Activated CD8-positive, alpha-beta memory T cell treated with anti-CD3 and anti-CD28 coated beads for 48 hours (primary cell): ENCODE data around the gene RAB29.

ENCODE experiments used
- DNase-seq, 3 experiments: peaks; one replicate each; pipeline ENCODE4 v3.0.0-alpha.2; 2020; ENCODE audit warnings: low read depth in 2 of 3, low spot score in 2 of 3

RAB29 gene

GRCh38 chr1:205797168-205797567, 21.9 kb upstream of the RAB29 start:
- no peak for DNase-seq

- DNase-seq, result no peak
Measured at GRCh38 chr1:205794011-205794730, 18.9 kb upstream of the RAB29 start.

- DNase-seq, result no peak
Measured at GRCh38 chr1:205792961-205793673, 17.8 kb upstream of the RAB29 start.

DNA sequence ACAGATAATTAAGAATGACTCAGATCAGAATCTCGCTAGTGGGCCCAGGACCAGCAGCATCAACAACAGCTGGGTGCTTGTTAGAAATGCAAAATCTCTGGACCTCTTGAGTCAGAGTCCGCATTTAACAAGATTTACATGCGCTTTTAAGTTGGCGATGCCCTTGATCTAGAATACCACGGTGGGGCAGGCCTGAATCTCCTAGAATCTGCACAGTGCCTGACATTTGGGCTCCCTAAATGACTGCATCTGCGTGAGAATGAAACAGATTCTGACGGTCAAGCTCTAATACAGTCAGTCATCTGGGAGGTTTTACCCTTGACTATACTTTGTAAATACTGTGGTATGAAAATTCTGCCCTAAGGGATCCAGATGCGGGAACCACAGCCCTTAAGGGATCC, 17.2 kb upstream of the RAB29 start:
- DNase-seq, result no peak

- DNase-seq, result no peak
Measured at GRCh38 chr1:205791568-205792180, 16.4 kb upstream of the RAB29 start.

- no peak for DNase-seq
Measured at GRCh38 chr1:205787287-205787916, 12.1 kb upstream of the RAB29 start.

DNA sequence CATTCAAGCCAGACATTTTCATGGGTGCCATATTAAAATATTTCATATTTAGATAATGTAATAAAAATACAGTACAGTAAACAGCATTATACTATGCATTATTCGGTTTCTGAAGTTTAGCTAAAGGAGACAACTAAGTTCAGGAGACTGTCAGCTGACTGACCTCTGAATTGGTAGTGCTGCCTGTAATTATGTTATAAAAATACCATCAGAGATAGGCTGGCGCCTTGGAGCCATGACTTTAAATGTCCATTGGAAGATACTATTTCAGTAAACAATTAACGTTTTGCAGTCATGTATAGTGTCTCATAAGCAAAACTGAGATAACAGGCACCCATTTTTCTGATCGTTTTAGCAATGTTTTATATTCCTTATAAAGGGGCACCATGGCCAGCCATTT, 11.3 kb upstream of the RAB29 start:
- no peak for DNase-seq

- DNase-seq, result no peak
Measured at GRCh38 chr1:205785446-205785845, 10.2 kb upstream of the RAB29 start.

- DNase-seq, result no peak
Measured at GRCh38 chr1:205783904-205784303, 8.6 kb upstream of the RAB29 start.

DNA sequence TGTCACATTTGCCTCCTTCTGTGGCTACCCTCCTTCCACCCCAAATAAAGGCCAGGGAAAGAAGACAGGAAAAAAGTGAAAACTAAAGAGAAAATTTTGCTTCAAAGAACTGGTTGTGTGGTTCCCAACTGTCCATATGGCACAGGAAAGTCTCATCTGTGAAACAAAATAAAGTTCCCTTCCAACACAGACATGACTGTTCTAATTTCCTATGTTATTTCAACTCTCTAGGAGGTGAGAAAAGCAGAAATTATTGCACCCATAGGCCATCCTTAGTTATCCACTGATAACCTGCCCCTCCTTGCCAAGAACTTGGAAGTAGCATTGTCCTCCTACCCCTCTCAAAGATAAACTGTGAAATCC, 8.1 kb upstream of the RAB29 start:
- no peak for DNase-seq

DNA sequence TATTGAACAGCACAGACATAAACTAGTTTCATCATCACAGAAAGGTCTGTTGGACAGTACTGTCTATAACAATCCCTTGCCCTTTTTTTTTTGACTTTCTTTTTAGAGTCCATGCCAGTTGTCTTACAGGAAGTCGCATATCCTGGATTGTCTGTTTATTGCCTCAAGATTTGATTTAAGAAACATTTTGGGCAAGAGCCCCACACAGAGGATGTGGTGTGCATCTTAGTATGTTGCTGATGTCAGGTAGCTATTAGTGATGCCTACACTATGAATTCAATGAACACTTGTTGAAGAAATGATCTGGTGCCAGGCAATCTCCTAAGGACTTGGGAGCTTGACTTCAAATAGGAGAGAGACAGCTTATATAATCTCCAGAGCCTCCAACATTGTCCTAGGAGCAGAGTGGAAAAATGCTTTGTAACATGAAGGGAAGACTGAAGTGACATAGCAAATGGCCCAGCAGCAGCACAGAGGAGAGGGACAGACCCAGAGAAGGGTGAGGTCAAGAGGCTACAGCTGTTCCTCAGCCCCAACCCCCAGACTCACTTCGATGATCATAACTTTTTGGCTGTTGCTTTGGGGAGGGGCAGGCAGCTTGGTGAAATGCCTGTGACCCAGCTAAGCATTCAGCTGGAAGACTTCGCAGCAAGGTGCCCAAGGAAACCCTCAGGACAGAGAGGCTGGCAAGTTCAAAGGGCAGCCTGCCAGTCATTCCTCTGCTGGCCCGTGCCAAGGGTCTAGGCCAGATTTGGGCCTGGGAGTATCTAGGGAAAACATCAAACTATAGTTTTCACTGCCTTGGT, 7.5 kb upstream of the RAB29 start:
- DNase-seq, result no peak

GRCh38 chr1:205780335-205780734, 5.1 kb upstream of the RAB29 start:
- no peak for DNase-seq

DNA sequence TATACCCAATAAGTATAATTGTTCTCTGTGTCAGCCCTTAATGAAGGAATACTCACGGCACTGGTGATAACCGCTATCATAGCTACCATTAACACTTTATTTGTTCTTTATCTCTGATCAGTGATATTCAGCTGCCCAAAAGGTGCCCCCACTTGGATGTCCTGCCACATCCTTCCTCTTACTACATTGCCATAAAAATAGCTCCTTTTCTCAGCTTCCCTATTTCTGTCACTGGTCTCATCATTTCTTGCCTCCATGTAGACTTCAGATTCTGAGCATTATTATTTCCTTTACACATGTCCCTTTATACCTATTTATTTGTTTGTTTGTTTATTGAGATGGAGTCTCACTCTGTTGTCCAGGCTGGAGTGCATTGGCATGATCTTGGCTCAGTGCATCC, 2.7 kb upstream of the RAB29 start:
- DNase-seq, result no peak

DNA sequence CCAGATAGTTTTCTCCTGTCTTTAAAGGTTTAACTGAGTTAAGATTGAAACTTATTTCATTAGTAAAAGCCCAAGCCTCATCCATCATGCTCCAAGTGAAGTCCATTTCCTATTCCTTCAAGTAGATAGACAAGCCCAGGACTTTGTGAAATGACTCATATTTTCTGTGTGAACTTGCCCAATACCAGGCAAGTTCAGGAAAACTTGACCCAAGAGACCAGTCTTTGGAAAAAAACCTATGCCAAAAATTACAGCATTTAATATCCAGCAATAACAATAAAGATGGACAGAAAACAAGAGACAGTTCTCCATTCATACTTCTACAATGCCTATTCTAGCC, 405 bp upstream of the RAB29 start:
- no peak for DNase-seq

DNA sequence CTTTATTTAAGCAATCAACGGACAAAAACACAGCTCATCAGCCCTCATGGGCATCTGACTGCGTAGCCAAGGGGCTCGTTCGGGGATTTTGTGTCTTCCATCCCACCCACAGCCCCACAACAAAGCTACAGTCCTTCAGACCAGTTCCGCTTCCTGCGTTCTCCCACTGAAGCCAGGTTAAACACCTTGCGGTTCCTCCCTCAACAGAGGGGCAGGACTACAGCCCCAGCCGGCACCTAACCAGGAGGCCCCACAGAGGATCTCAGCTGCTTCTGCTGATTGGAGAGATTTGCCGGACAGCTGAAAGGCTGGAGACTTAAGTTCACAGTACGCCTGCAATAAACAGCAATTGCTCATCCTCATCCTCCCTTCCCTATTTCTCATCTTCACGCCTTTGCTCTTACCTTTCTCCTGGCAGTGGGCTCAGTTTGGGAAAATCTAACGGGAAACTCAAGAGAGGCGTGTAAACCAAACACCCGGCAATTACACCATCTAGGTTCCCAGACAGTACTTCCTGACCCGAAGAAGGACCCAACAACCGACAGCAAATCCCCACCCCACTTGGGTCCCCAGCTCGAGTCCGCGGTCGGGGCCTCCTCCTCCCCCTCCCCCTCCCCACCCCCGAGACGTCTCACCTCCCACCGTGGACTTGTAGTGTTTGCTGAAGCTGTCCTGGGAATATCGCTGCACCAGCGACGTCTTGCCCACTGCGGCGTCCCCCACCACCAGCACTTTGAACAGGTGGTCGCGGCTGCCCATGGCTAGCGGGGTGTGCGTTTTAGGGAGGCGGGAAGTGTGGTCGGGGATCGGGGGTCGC, 876 bp downstream of the RAB29 start:
- peak; percentile 9 to 44 (median 16) for DNase-seq

DNA sequence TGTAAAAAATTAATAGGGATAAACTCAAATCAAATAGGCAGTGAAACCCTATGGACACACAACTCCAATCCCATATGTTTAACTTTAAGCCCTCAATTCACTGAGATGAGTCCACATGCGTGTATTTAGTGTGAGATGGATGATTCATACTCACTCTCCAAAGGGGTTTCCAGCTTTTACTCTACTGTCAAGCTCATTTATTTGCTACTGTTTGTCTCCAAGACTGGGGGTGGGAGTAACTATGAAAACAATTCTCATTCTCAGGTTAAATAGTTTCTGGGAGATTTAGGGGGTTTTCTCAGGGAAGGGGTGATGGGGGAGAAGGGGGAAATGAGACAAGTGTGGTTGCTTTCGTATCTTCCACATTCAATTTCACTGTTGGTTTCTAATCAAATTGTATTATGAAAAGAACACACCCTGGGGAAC, 2.7 kb downstream of the RAB29 start:
- no peak for DNase-seq

DNA sequence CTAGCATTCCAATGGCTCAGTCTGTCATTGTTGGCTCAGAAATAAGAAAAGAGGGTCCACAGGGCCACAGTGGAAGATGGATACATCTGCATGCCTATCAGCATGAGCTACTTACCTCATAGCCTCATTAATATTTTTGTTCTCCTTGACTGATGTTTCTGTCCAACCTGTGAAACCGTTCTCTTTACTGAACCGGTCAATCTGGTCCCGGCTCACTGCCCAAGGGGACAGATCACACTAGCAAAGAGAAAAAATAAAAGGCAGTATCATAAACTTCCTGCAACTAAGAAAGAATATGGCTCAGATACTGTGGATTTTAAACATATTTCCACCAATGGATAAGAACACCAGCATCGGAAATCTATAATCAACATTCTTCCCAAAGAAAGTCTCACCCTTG, 4.7 kb downstream of the RAB29 start:
- no peak for DNase-seq

DNA sequence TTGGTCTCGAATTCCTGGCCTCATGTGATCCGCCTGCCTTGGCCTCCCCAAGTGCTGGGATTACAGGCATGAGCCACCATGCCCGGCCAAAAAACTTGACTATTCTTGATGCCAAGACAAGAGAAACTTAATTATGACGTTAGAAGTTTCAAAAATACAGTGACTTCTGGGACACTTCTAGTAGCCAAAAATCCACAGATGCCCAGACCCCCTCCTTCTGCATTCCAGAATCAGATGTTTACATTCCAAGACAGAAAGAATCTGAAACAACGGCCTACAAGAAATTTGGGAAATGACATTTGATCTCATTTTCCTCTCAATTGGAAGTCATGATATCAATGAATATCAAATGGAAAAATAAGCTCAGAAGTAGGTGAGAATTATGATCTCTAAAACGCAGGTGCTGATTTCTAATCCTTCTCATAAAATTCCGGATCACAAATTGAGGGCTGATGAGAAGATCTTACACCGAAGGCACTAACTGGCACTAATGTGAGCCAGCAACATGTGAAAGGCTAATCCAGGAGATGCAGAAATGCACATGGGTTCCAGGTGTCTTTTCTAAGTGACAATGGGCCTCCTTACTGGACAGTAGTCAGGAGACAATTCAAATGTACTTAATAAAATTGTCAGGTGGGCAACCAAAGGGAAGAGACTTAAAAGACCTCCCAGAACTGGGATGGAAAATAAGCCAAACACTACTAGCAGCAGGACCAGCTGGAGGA, 5.5 kb downstream of the RAB29 start:
- DNase-seq, result no peak

DNA sequence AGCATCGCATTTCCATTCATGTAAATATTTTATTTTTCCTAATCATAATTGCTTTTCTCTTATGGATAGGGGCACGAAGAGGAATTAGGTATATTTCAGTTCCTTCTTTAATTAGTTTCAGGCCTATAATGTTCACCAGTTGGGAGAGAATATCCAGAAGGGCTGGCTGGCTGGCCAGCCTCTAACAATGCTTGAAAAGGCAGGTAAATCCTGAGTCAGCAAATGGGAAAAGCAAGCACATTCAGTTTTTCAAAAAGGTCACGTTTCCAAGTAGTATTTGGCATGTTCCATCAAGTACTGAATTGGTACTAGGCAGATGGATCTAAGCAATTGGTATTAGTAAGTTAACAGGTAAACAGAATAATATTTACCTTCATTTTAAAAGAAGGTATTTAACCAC, 8.0 kb downstream of the RAB29 start:
- no peak for DNase-seq

GRCh38 chr1:205766570-205766969, 8.7 kb downstream of the RAB29 start:
- no peak for DNase-seq
